Endothelial cell (in vitro differentiated cells): ENCODE measurements around the gene DET1. TPM values are rescaled to one million over a fixed set of nuclear protein-coding genes. Genes with fewer than 3 reads are reported as not detected.
"Not testable (repeated sequence)": the region's sequence is repeated elsewhere in the genome, so short reads cannot be mapped to it uniquely, and the experiment has no call there.

ENCODE experiments used
- DNase-seq: peaks from one replicate; pipeline ENCODE4 v3.0.0; 2021; ENCODE audit warnings: low spot score
- H3K27ac Mint-ChIP-seq: one replicate; pipeline ENCODE4 v1.8.0; 2021; ENCODE audit warnings: mixed read lengths, inconsistent platforms; ENCODE audit not compliant: unreplicated experiment
- H3K27me3 Mint-ChIP-seq: one replicate; pipeline ENCODE4 v1.8.0; 2021; ENCODE audit warnings: mild to moderate bottlenecking, moderate library complexity, mixed read lengths, inconsistent platforms; ENCODE audit not compliant: unreplicated experiment
- H3K36me3 Mint-ChIP-seq: one replicate; pipeline ENCODE4 v1.8.0; 2021; ENCODE audit warnings: mild to moderate bottlenecking, low read depth, mixed read lengths, inconsistent platforms; ENCODE audit not compliant: unreplicated experiment
- H3K4me1 Mint-ChIP-seq: one replicate; pipeline ENCODE4 v1.8.0; 2021; ENCODE audit warnings: mild to moderate bottlenecking, mixed read lengths, inconsistent platforms; ENCODE audit not compliant: unreplicated experiment
- H3K4me3 Mint-ChIP-seq: one replicate; pipeline ENCODE4 v1.8.0; 2021; ENCODE audit warnings: mild to moderate bottlenecking, mixed read lengths, inconsistent platforms; ENCODE audit not compliant: unreplicated experiment
- H3K9me3 Mint-ChIP-seq: one replicate; pipeline ENCODE4 v1.8.0; 2021; ENCODE audit warnings: mixed read lengths, inconsistent platforms; ENCODE audit not compliant: unreplicated experiment
- total RNA-seq: library from RNA; stranded (reverse); fragmentation: NEBNext Ultra II Directional; extraction: Animal tissue kit (Norgen Biotek cat#: 25700); gene quantifications from one replicate; pipeline ENCODE4 v1.2.1, GENCODE V29; 2021; ENCODE audit not compliant: unreplicated experiment
- TF ChIP-seq, protein P1 (sequence below): fragments of 200-600 bp; sonication (generic); IDR thresholded peaks from one replicate; pipeline ENCODE4 v1.5.0; 2021; ENCODE audit warnings: antibody characterized with exemption; ENCODE audit not compliant: unreplicated experiment

Gene DET1
- total RNA-seq, 1 donor from 2014 or later: 4.4 TPM

DNA sequence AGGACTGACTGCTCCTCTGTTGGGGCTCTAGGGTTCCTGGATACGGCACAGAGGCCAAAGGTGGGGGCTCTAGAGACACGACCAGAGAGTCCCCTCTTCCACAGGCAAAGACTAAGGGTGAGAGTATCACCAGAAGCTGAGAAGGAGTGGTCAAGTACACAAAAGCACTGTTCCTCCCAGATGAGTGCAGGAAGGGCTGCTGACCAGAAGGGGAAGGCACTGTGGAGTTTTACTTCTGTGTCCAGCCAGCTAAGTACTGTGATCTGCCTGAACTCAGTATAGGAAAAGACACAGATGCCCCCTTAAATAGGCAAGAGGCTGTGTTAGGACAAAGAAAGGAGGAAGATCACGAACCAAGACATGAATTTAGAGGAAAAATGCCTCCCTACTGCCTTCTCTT, 67.3 kb downstream of the DET1 start:
- TF ChIP-seq, protein P1, sequence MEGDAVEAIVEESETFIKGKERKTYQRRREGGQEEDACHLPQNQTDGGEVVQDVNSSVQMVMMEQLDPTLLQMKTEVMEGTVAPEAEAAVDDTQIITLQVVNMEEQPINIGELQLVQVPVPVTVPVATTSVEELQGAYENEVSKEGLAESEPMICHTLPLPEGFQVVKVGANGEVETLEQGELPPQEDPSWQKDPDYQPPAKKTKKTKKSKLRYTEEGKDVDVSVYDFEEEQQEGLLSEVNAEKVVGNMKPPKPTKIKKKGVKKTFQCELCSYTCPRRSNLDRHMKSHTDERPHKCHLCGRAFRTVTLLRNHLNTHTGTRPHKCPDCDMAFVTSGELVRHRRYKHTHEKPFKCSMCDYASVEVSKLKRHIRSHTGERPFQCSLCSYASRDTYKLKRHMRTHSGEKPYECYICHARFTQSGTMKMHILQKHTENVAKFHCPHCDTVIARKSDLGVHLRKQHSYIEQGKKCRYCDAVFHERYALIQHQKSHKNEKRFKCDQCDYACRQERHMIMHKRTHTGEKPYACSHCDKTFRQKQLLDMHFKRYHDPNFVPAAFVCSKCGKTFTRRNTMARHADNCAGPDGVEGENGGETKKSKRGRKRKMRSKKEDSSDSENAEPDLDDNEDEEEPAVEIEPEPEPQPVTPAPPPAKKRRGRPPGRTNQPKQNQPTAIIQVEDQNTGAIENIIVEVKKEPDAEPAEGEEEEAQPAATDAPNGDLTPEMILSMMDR: no peak
- Mint-ChIP-seq H3K9me3 (no peaks in the 10 kb centered on the region), H3K27me3 (peaks cover 8% of the 10 kb centered on the region), H3K27ac (no peak overlapping the region), H3K36me3 (peaks cover 13% of the 10 kb centered on the region), H3K4me3 (no peak overlapping the region), H3K4me1 (peaks cover 10% of the 10 kb centered on the region)
- DNase-seq: no peak

DNA sequence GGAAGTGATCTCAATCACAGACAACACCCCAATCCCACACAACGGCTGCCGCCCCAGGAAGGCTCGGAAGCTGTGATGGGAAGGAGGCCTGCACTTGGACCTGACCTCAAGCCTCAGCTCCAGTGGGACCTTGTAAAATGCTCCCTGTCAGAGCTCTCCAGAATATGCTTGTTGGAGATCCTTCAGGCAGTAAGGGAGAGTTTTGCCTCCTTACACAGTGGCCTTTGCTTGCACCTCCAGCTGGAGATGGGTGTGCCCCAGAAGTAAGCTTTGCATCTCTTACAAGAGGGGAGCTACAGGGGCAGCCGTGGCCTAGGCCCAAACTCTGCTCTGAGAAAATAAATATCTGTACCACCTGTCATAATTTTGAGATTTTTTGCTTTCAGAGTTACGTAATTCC, 68.6 kb downstream of the DET1 start:
- H3K36me3 Mint-ChIP-seq: peaks cover 13% of the 10 kb centered on the region
- H3K27me3 Mint-ChIP-seq: peaks cover 8% of the 10 kb centered on the region
- no peak overlapping the region for H3K4me3 Mint-ChIP-seq
- H3K9me3 Mint-ChIP-seq: no peaks in the 10 kb centered on the region
- TF ChIP-seq, protein P1: no peak
- DNase-seq: no peak
- H3K27ac Mint-ChIP-seq: no peak overlapping the region
- H3K4me1 Mint-ChIP-seq: peaks cover 10% of the 10 kb centered on the region

DNA sequence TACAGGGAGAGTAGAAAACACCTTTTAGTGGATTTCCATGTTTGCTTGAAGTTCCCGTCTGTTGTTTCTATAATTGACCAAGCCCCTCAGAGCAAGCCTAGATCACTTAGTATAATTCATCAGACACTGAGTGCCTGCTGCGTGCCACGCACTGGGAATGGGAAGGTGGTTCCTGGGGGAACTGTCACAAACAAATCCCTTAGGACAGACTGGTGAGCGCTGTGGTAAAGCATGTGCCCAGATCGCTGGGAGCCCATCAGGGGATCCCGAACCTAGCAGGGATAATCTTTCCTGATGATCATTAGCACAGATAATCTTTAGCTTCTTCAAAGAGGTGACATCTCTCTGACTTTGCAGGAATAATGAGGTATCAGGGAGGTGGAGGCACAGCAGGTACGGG, 69.4 kb downstream of the DET1 start:
- DNase-seq: no peak
- Mint-ChIP-seq H3K4me1 (peaks cover 6% of the 10 kb centered on the region), H3K36me3 (peaks cover 15% of the 10 kb centered on the region), H3K4me3 (no peak overlapping the region), H3K27me3 (peaks cover 8% of the 10 kb centered on the region), H3K27ac (no peak overlapping the region), H3K9me3 (no peaks in the 10 kb centered on the region)
- TF ChIP-seq, protein P1: no peak

DNA sequence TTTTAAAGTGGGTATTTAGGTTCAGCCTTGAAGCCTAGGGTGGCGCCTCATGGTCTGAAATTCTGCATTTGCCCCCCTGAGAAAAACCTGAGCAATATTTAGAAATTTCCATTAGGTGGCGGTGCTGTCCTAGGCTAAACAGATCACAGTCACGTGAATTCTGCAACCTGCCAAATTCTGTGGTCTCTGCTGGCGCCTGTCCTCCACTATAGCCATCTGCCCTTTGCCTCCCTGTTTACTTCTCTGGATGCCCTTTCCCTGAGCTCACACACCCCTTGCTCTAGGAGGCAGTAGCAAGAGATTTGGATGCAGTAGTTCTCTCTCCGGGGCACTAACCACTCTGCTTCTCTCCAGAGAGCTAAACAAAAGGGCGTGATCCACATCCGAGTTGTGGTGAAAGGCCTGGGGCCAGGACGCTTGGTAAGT, 69.8 kb downstream of the DET1 start:
- TF ChIP-seq, protein P1: peak; percentile 62
- Mint-ChIP-seq H3K27ac (no peak overlapping the region), H3K27me3 (peaks cover 8% of the 10 kb centered on the region), H3K36me3 (peaks cover 16% of the 10 kb centered on the region), H3K4me1 (peaks cover 4% of the 10 kb centered on the region), H3K9me3 (no peaks in the 10 kb centered on the region), H3K4me3 (no peak overlapping the region)
- peak; percentile 32 for DNase-seq

DNA sequence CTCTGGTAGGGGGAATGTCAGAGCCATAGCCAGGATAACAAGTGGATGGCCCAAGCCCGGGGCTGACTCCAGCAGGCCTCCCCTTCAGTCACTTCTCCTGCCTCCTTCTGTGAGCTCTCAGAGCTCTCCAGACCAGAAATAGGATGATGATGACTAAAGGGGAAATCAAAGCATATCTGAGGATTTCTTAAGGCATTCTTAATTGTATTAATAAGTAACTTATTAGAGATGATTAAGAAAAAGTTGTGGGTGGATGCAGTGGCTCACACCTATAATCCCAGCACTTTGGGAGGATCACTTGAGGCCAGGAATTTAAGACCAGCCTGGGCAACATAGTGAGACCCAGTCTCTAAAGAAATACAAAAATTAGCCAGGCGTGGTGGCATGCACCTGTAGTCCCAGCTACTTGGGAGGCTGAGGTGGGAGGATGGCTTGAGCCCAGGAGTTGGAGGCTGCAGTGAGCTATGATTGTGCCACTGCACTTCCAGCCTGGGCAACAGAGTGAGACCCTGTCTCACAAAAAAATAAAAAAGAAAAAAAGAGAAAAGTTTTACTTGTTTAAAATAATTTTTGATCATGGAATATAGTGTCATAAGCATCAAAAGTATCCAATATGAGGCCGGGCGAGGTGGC, 72.7 kb downstream of the DET1 start:
- H3K9me3 Mint-ChIP-seq, H3K27me3 Mint-ChIP-seq, H3K4me1 Mint-ChIP-seq, H3K4me3 Mint-ChIP-seq, DNase-seq, H3K36me3 Mint-ChIP-seq, H3K27ac Mint-ChIP-seq: not testable (repeated sequence)
